KMS-11 (cell line): ENCODE results near the gene CCAR1.
"Not testable (repeated sequence)": the region's sequence is repeated elsewhere in the genome, so short reads cannot be mapped to it uniquely, and the experiment has no call there.

Experiments used
- H2AFZ ChIP-seq: fragments of 200-600 bp; sonication (generic); 2 replicates; pipeline ENCODE4 v1.6.1; 2016; ENCODE audit warnings: antibody characterized with exemption, mixed run types, low read depth
- H3K27ac ChIP-seq: fragments of 200-600 bp; sonication (generic); 2 replicates; pipeline ENCODE4 v1.6.1; 2016; ENCODE audit warnings: mild to moderate bottlenecking, mixed run types
- H3K27me3 ChIP-seq: fragments of 200-600 bp; sonication (generic); 2 replicates; pipeline ENCODE4 v1.6.1; 2017; ENCODE audit warnings: mild to moderate bottlenecking, low read depth, mixed run types, moderate library complexity; ENCODE audit not compliant: insufficient read depth
- H3K36me3 ChIP-seq: fragments of 200-600 bp; sonication (generic); 2 replicates; pipeline ENCODE4 v1.6.1; 2017; ENCODE audit warnings: mild to moderate bottlenecking, mixed run types; ENCODE audit not compliant: insufficient read depth
- H3K4me1 ChIP-seq: fragments of 200-600 bp; sonication (generic); 2 replicates; pipeline ENCODE4 v1.6.1; 2016; ENCODE audit warnings: mild to moderate bottlenecking, low read depth, mixed run types; ENCODE audit not compliant: poor library complexity, severe bottlenecking
- H3K4me2 ChIP-seq: fragments of 200-600 bp; sonication (generic); 2 replicates; pipeline ENCODE4 v1.7.0; 2016; ENCODE audit warnings: mild to moderate bottlenecking, mixed run types
- H3K4me3 ChIP-seq: fragments of 200-600 bp; sonication (generic); IDR thresholded peaks from 2 replicates; pipeline ENCODE4 v1.6.1; 2017; ENCODE audit warnings: low read depth, low read length, mixed read lengths; ENCODE audit not compliant: insufficient read depth
- H3K79me2 ChIP-seq: fragments of 200-600 bp; sonication (generic); 2 replicates; pipeline ENCODE4 v1.6.1; 2016; ENCODE audit warnings: low read depth, mixed run types; ENCODE audit not compliant: insufficient read depth
- H3K9ac ChIP-seq: fragments of 200-600 bp; sonication (generic); 2 replicates; pipeline ENCODE4 v1.6.1; 2016; ENCODE audit warnings: mild to moderate bottlenecking, mixed run types
- H4K20me1 ChIP-seq: fragments of 200-600 bp; sonication (generic); 2 replicates; pipeline ENCODE4 v1.6.1; 2016; ENCODE audit warnings: mild to moderate bottlenecking, mixed run types; ENCODE audit not compliant: insufficient read depth
- TF ChIP-seq, protein P1 (sequence below): fragments of 200-600 bp; sonication (generic); conservative IDR thresholded peaks from 2 replicates; pipeline ENCODE4 v1.6.1; 2017; ENCODE audit warnings: low read depth, mild to moderate bottlenecking, antibody characterized with exemption, low read length, moderate library complexity, mixed read lengths

CCAR1 gene

DNA sequence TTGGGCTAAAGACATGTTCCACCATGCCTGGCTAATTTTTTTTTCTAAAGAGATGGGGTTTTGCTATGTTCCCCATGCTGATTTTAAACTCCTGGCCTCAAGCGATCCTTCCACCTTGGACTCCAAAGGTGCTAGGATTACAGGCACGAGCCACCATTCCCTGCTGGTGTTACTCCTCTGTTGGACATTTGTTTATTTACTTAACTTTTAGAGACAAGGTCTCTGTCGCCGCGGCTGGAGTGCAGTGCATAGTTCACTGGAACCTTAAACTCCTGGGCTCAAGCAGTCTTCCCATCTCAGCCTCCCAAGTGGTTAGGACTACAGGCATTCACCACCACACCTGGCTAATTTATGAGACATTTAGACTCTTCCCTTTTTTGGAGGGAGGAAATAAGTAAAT is 38.9 kb downstream of the CCAR1 start:
- no peaks in the 10 kb centered on the region for H3K27me3 ChIP-seq
- no peaks in the 10 kb centered on the region for H3K4me1 ChIP-seq
- no peak overlapping the region for H3K4me3 ChIP-seq
- H4K20me1 ChIP-seq, result no peaks in the 10 kb centered on the region
- H2AFZ ChIP-seq, result no peak overlapping the region
- H3K79me2 ChIP-seq, result no peaks in the 10 kb centered on the region; the same call in 1 of the 2 replicates
- no peak overlapping the region for H3K9ac ChIP-seq
- H3K4me2 ChIP-seq, result no peak overlapping the region
- H3K36me3 ChIP-seq, result peaks cover 15% of the 10 kb centered on the region; the same call in 1 of the 2 replicates
- TF ChIP-seq, protein P1, sequence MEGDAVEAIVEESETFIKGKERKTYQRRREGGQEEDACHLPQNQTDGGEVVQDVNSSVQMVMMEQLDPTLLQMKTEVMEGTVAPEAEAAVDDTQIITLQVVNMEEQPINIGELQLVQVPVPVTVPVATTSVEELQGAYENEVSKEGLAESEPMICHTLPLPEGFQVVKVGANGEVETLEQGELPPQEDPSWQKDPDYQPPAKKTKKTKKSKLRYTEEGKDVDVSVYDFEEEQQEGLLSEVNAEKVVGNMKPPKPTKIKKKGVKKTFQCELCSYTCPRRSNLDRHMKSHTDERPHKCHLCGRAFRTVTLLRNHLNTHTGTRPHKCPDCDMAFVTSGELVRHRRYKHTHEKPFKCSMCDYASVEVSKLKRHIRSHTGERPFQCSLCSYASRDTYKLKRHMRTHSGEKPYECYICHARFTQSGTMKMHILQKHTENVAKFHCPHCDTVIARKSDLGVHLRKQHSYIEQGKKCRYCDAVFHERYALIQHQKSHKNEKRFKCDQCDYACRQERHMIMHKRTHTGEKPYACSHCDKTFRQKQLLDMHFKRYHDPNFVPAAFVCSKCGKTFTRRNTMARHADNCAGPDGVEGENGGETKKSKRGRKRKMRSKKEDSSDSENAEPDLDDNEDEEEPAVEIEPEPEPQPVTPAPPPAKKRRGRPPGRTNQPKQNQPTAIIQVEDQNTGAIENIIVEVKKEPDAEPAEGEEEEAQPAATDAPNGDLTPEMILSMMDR, result no peak
- no peak overlapping the region for H3K27ac ChIP-seq

DNA sequence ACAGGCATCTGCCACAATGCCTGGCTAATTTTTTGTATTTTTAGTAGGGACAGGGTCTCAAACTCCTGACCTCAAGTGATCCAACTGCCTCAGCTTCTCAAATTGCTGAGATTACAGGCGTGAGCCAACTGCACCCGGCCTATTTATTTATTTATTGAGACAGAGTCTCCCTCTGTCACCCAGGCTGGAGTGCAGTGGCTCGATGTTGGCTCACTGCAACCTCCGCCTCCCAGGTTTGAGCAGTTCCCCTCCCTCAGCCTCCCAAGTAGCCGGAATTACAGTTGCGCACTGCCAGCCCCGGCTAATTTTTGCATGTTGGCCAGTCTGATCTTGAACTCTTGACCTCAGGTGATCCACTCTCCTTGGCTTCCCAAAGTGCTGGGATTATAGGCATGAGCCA is 46.4 kb downstream of the CCAR1 start:
- H3K79me2 ChIP-seq, H3K27ac ChIP-seq, H3K4me1 ChIP-seq, H3K27me3 ChIP-seq, H3K4me2 ChIP-seq, H3K9ac ChIP-seq, H4K20me1 ChIP-seq, H2AFZ ChIP-seq, H3K4me3 ChIP-seq: not testable (repeated sequence)
- H3K36me3 ChIP-seq, result peaks cover 17% of the 10 kb centered on the region; the same call in 1 of the 2 replicates

DNA sequence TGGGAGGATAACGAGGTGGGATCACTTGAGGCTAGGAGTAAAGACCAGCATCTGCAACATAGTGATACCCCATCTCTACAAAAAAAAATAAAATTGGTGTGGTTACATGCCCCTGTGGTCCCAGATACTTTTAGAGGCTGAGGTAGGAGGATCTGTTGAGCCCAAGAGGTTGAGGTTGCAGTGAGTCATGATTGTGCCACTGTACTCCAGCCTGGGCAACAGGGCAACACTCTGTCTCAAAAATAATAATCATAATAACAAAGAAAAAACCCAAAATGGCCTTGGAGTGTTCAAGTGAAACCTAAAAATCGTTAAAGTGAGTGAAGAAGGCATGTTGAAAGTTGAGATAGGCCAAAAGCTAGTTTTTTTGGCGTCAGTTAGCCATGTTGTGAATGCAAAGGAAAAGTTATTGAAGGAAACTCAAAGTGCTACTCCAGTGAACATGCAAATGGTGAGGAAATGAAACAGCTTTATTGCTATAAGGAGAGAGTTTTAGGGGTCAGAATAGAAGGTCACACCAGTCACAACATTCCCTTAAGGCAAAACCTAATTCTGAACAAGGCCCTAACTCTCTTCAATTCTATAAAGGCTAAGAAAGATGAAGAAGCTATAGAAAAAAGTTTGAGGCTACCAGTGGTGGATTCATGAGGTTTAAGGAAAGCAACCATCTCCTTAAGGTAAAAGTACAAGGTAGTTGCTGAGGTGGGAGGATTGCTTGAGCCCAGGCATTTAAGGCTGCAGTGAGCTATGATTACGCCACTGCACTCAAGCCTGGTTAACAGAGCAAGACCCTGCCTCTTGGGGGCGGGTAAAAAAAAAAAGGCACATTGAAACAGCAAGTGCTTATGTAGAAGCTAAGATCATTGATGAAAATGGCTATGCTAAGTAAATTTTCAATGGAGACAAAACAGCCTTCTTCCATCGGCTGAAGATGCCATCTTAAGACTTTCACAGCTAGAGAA is 60.9 kb downstream of the CCAR1 start:
- Histone ChIP-seq H3K27me3 (no peaks in the 10 kb centered on the region), H3K79me2 (no peaks in the 10 kb centered on the region), H2AFZ (no peak overlapping the region), H3K4me1 (no peaks in the 10 kb centered on the region), H3K4me3 (no peak overlapping the region), H4K20me1 (no peaks in the 10 kb centered on the region), H3K4me2 (no peak overlapping the region), H3K27ac (no peak overlapping the region), H3K36me3 (peaks cover 3% of the 10 kb centered on the region; the same call in 1 of the 2 replicates), H3K9ac (no peak overlapping the region)
- TF ChIP-seq, protein P1, result no peak

DNA sequence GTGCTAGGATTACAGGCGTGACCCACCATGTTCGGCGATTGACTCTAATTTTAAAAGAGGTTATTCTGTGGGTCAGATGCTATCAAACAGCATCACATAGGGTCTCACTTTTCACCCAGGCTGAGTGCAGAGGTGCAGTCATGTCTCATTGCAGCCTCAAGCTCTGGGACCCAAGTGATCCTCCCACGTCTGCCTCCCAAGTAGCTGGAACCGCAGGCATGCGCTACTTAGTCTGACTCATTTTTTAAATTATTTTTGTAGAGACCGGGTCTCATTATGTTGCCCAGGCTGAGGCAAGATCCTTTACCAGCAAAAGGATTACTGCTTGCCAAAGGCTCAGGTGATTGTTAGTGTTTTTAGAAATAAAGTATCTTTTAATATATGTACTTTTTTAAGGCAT is 63.4 kb downstream of the CCAR1 start:
- H3K27me3 ChIP-seq, result no peaks in the 10 kb centered on the region
- no peaks in the 10 kb centered on the region for H3K4me1 ChIP-seq
- H3K79me2 ChIP-seq, result no peaks in the 10 kb centered on the region
- H4K20me1 ChIP-seq, result no peaks in the 10 kb centered on the region
- no peak overlapping the region for H2AFZ ChIP-seq
- no peak overlapping the region for H3K4me3 ChIP-seq
- peaks cover 6% of the 10 kb centered on the region; the same call in 1 of the 2 replicates for H3K36me3 ChIP-seq
- no peak overlapping the region for H3K27ac ChIP-seq
- no peak overlapping the region for H3K4me2 ChIP-seq
- H3K9ac ChIP-seq, result no peak overlapping the region
- TF ChIP-seq, protein P1, result no peak

DNA sequence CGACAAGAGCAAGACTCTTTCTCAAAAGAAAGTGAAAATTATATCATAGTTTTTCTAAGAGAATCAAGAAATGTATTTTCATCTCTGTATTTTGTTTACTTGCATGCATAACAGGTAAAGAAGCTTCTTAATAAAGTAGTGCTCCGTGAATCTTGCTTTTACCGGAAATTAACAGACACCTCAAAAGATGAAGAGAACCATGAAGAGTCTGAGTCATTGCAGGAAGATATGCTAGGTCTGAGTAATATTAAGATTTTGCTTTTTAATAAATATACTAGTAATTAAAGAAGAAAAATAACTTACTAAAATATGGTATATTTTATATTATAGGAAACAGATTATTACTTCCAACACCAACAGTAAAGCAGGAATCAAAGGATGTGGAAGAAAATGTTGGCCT is 66.8 kb downstream of the CCAR1 start:
- H3K79me2 ChIP-seq, result no peaks in the 10 kb centered on the region
- H3K27ac ChIP-seq, result no peak overlapping the region
- no peaks in the 10 kb centered on the region for H3K4me1 ChIP-seq
- no peak overlapping the region for H3K4me3 ChIP-seq
- TF ChIP-seq, protein P1, result no peak
- H3K27me3 ChIP-seq, result no peaks in the 10 kb centered on the region
- H3K4me2 ChIP-seq, result no peak overlapping the region
- H3K36me3 ChIP-seq, result peaks cover 9% of the 10 kb centered on the region; the same call in 1 of the 2 replicates
- no peak overlapping the region for H2AFZ ChIP-seq
- H4K20me1 ChIP-seq, result no peaks in the 10 kb centered on the region
- H3K9ac ChIP-seq, result no peak overlapping the region
